ENCODE data around the gene TTF1. TPM values are rescaled to one million over a fixed set of nuclear protein-coding genes. Genes with fewer than 3 reads are reported as not detected.

TTF1 gene
- total and polyA plus RNA-seq, 9 of the 15 experiments (the other 6 are each of a cell fraction or from before 2014, with no cell fraction given) = 9.0 to 18.5 (median 15.8) TPM

GRCh38 chr9:132364068-132364467 lies 42.6 kb downstream of the TTF1 start (continued):
- TF ChIP-seq GATAD2A (IDR thresholded peaks at IDR 0.05) (no peak), FIP1L1 (IDR thresholded peaks at IDR 0.05; ENCODE audit: low read depth, low read length, poor library complexity, severe bottlenecking) (no peak), ZBTB33 (CRISPR knock-in tag; IDR thresholded peaks at IDR 0.05) (no peak), ZBED1 (IDR thresholded peaks at IDR 0.05) (no peak), PRPF4 (IDR thresholded peaks at IDR 0.05; ENCODE audit: insufficient read depth, low read depth, low read length, poor library complexity, severe bottlenecking) (no peak), CXXC5 (CRISPR knock-in tag; IDR thresholded peaks at IDR 0.05) (no peak), KAT8 (IDR thresholded peaks at IDR 0.05; ENCODE audit: low read depth) (no peak), NELFE (IDR thresholded peaks at IDR 0.05; ENCODE audit: insufficient read depth, insufficient read length) (no peak)

- Histone ChIP-seq H2AFZ (ENCODE audit: low read depth, low read length) (peak overlapping the region; percentile 29; the same call in 1 of the 2 replicates), H3K27ac (ENCODE audit: extremely low read depth, low read depth, low read length) (no peak overlapping the region), H3K9ac (ENCODE audit: insufficient read depth in 1 of 2, low read depth in 2 of 2, low read length in 2 of 2) (no peak overlapping the region), H3K27me3 (ENCODE audit: control insufficient read depth in 2 of 2, insufficient read depth in 2 of 2, low read length in 2 of 2) (no peaks in the 10 kb centered on the region), H3K4me2 (ENCODE audit: insufficient read depth, low read length) (no peak overlapping the region), H3K4me3 (no peak overlapping the region), H4K20me1 (replicated peaks; ENCODE audit: control insufficient read depth, insufficient read depth, low read length) (no peaks in the 10 kb centered on the region; the same call in 1 of the 2 replicates), H3K36me3 (ENCODE audit: control insufficient read depth, insufficient read depth, low read length) (peaks cover 11% of the 10 kb centered on the region), H3K9me3 (replicated peaks; ENCODE audit: control insufficient read depth, insufficient read depth, low read depth, low read length) (no peaks in the 10 kb centered on the region; the same call in none of the 2 replicates), H3K79me2 (ENCODE audit: control insufficient read depth, insufficient read depth, low read length) (peaks cover 20% of the 10 kb centered on the region), H3K9me1 (ENCODE audit: control insufficient read depth, insufficient read depth, low read length) (no peaks in the 10 kb centered on the region), H3K4me1 (replicated peaks in 1 of 2; ENCODE audit: control insufficient read depth in 2 of 2, insufficient read depth in 2 of 2, low read length in 2 of 2) (peaks cover 10 to 21% of the 10 kb centered on the region in 2 experiments; a peak in 4 of 5 replicates)
- POLR2A ChIA-PET = interaction anchor here (0.9 kb wide), 1 partner anchor 10 kb away, joined by 3 read pairs; no protein-coding TSS in a partner anchor
- DNase-seq (ENCODE audit: extremely low read depth in 1 of 4, low spot score in 3 of 4) (no peak), ATAC-seq (no peak), FAIRE-seq (no peak)
- CTCF ChIA-PET (ENCODE audit: low intra/inter-chr PET ratio) = no interaction called here
- in situ Hi-C loops (cut with MboI) = no loop called here
- no TSS peak for BruUV-seq (replicated peaks)
- 59% methylated on average over 7 of the region's 7 CpGs for WGBS (ENCODE audit: insufficient coverage, low coverage, missing lambda C conversion rate)
- intact Hi-C loops (cut with micrococcal nuclease) = no loop called here
- TF ChIP-seq ZC3H11A (IDR thresholded peaks at IDR 0.05; ENCODE audit: low read depth, low read length) (peak; percentile 91; the same call in 1 of the 2 replicates), ZNF592 (IDR thresholded peaks at IDR 0.05) (no peak), ZNF121 (CRISPR knock-in tag; conservative IDR thresholded peaks at IDR 0.05) (no peak), DIDO1 (tag; IDR thresholded peaks at IDR 0.05; ENCODE audit: low read depth) (no peak)
These were observed 48.9 kb downstream of the TTF1 start for GRCh38 chr9:132357764-132358163.

Data from K562 (cell line).